H1 (cell line): ENCODE measurements around the gene PTCH2. TPM values are rescaled to one million over a fixed set of nuclear protein-coding genes. Genes with fewer than 3 reads are reported as not detected.

ENCODE experiments used
- CTCF ChIA-PET: fragments of 300-600 bp; sonication (Branson Sonifier 250); formaldehyde crosslinking; loops from one replicate; lab custom pipeline; 2021; ENCODE audit not compliant: partially characterized antibody; lab: Charles Lee
- POLR2A ChIA-PET: fragments of 300-600 bp; sonication (Branson Sonifier 250); formaldehyde crosslinking; loops from one replicate; lab custom pipeline; 2021; ENCODE audit warnings: inconsistent platforms; ENCODE audit not compliant: partially characterized antibody; lab: Charles Lee
- DNase-seq, 2 experiments: peaks; one replicate each; pipeline versions ENCODE4 v3.0.0 to v3.0.0-alpha.2; 2010 to 2022; ENCODE audit warnings: low spot score in 2 of 2, low read depth in 1 of 2, mixed read lengths in 1 of 2
- FAIRE-seq: peaks from 2 replicates; lab custom pipeline; 2011; peaks lifted over from hg19 to GRCh38; lab: Jason Lieb, UNC
- H2AFZ ChIP-seq: 2 replicates; pipeline ENCODE4 v1.8.1; 2012; ENCODE audit warnings: low read length, inconsistent platforms
- H2AK5ac ChIP-seq: 2 replicates; pipeline ENCODE4 v1.6.1; 2013; ENCODE audit warnings: low read depth, low read length
- H2BK120ac ChIP-seq: replicated peaks from 2 replicates; pipeline ENCODE3; 2013; ENCODE audit warnings: low read depth, low read length, inconsistent platforms
- H2BK12ac ChIP-seq: 2 replicates; pipeline ENCODE4 v1.6.1; 2013; ENCODE audit warnings: low read depth, low read length
- H2BK15ac ChIP-seq: 2 replicates; pipeline ENCODE4 v1.6.1; 2013; ENCODE audit warnings: low read length
- H2BK20ac ChIP-seq: 2 replicates; pipeline ENCODE4 v1.6.1; 2013; ENCODE audit warnings: low read length
- H2BK5ac ChIP-seq: 2 replicates; pipeline ENCODE4 v1.6.1; 2013; ENCODE audit warnings: low read depth, low read length
- H3K14ac ChIP-seq: 2 replicates; pipeline ENCODE4 v1.6.1; 2013; ENCODE audit warnings: inconsistent platforms; ENCODE audit not compliant: insufficient read length
- H3K18ac ChIP-seq: 2 replicates; pipeline ENCODE4 v1.6.1; 2013; ENCODE audit warnings: low read length; ENCODE audit errors: extremely low read depth
- H3K23ac ChIP-seq: 2 replicates; pipeline ENCODE4 v1.6.1; 2013; ENCODE audit warnings: inconsistent platforms; ENCODE audit not compliant: insufficient read length
- H3K23me2 ChIP-seq: 2 replicates; pipeline ENCODE4 v1.6.1; 2013; ENCODE audit warnings: low read depth, low read length
- H3K27ac ChIP-seq: 2 replicates; pipeline ENCODE4 v1.6.1; 2011; ENCODE audit warnings: low read depth, low read length, inconsistent platforms
- H3K27me3 ChIP-seq, 4 experiments: replicated peaks in 1 of 4; 1 replicate in 1 of 4; 2 replicates in 3 of 4; pipeline versions ENCODE4 v1.6.1 to v1.8.1; 2011 to 2013; ENCODE audit warnings: low read length in 3 of 4, mild to moderate bottlenecking in 3 of 4, inconsistent platforms in 2 of 4, mixed read lengths in 2 of 4, moderate library complexity in 1 of 4; ENCODE audit not compliant: control insufficient read depth in 3 of 4, insufficient read depth in 3 of 4; ENCODE audit errors: extremely low read depth in 1 of 4
- H3K36me3 ChIP-seq, 4 experiments: 2 replicates each; pipeline versions ENCODE4 v1.6.1 to v1.8.1; 2011 to 2013; ENCODE audit warnings: mild to moderate bottlenecking in 4 of 4, low read length in 3 of 4, moderate library complexity in 2 of 4, control low read depth in 1 of 4, inconsistent platforms in 1 of 4; ENCODE audit not compliant: insufficient read depth in 4 of 4, control insufficient read depth in 2 of 4
- H3K4ac ChIP-seq: replicated peaks from 2 replicates; pipeline ENCODE3; 2013; ENCODE audit warnings: low read length, low read depth, mixed read lengths, inconsistent platforms; ENCODE audit not compliant: insufficient read length
- H3K4me1 ChIP-seq, 4 experiments: replicated peaks in 1 of 4; 1 replicate in 1 of 4; 2 replicates in 3 of 4; pipeline versions ENCODE4 v1.6.1 to v1.8.1; 2011 to 2013; ENCODE audit warnings: low read length in 3 of 4, inconsistent platforms in 2 of 4, mixed read lengths in 1 of 4; ENCODE audit not compliant: insufficient read depth in 4 of 4, control insufficient read depth in 3 of 4
- H3K4me2 ChIP-seq, 2 experiments: 2 replicates each; pipeline versions ENCODE4 v1.6.1 to v1.8.1; 2011 to 2013; ENCODE audit warnings: low read depth in 2 of 2, low read length in 2 of 2, control low read depth in 1 of 2, inconsistent platforms in 1 of 2, mild to moderate bottlenecking in 1 of 2; ENCODE audit not compliant: insufficient read depth in 1 of 2
- H3K4me3 ChIP-seq, 4 experiments: fragments of 200-600, 300-600 bp in 1 of 4; sonication (generic), shearing (Covaris generic), sonication (Bioruptor Twin) in 1 of 4; 2 replicates each; pipeline versions ENCODE4 v1.5.1 to v1.8.1; 2011 to 2016; ENCODE audit warnings: low read length in 4 of 4, low read depth in 3 of 4, control low read depth in 2 of 4, inconsistent platforms in 2 of 4, mild to moderate bottlenecking in 2 of 4, mixed read lengths in 1 of 4, moderate library complexity in 1 of 4; ENCODE audit not compliant: insufficient read depth in 2 of 4; ENCODE audit errors: extremely low read depth in 1 of 4
- H3K56ac ChIP-seq: replicated peaks from 2 replicates; pipeline ENCODE3; 2013; ENCODE audit warnings: low read depth, mild to moderate bottlenecking, mixed read lengths, low read length, inconsistent platforms; ENCODE audit not compliant: insufficient read length
- H3K79me1 ChIP-seq: 2 replicates; pipeline ENCODE4 v1.6.1; 2013; ENCODE audit warnings: low read depth, low read length, control low read depth
- H3K79me2 ChIP-seq, 2 experiments: 2 replicates each; pipeline versions ENCODE4 v1.6.1 to v1.8.1; 2012 to 2013; ENCODE audit warnings: low read length in 2 of 2, mild to moderate bottlenecking in 2 of 2, inconsistent platforms in 1 of 2; ENCODE audit not compliant: insufficient read depth in 2 of 2, control insufficient read depth in 1 of 2
- H3K9ac ChIP-seq, 4 experiments: replicated peaks in 1 of 4; 1 replicate in 1 of 4; 2 replicates in 3 of 4; pipeline versions ENCODE4 v1.6.1 to v1.8.1; 2011 to 2013; ENCODE audit warnings: low read depth in 3 of 4, low read length in 3 of 4, control low read depth in 2 of 4, mild to moderate bottlenecking in 2 of 4, moderate library complexity in 2 of 4, inconsistent platforms in 1 of 4; ENCODE audit errors: extremely low read depth in 1 of 4
- H3K9me3 ChIP-seq, 2 experiments: 2 replicates each; pipeline versions ENCODE4 v1.6.1 to v1.8.1; 2012 to 2013; ENCODE audit warnings: mild to moderate bottlenecking in 2 of 2, moderate library complexity in 2 of 2, control low read depth in 1 of 2, inconsistent platforms in 1 of 2, low read depth in 1 of 2, low read length in 1 of 2, mixed read lengths in 1 of 2; ENCODE audit not compliant: insufficient read depth in 2 of 2
- H4K20me1 ChIP-seq, 2 experiments: replicated peaks in 1 of 2; 2 replicates each; pipeline versions ENCODE3 to v1.8.1; 2011 to 2013; ENCODE audit warnings: inconsistent platforms in 2 of 2, low read length in 2 of 2, mild to moderate bottlenecking in 1 of 2; ENCODE audit not compliant: insufficient read depth in 2 of 2, control insufficient read depth in 1 of 2
- H4K5ac ChIP-seq: 2 replicates; pipeline ENCODE4 v1.6.1; 2013; ENCODE audit warnings: low read length, low read depth, mixed read lengths, inconsistent platforms; ENCODE audit not compliant: insufficient read length
- H4K8ac ChIP-seq: 2 replicates; pipeline ENCODE4 v1.8.0; 2013; ENCODE audit warnings: mild to moderate bottlenecking, moderate library complexity, low read length, inconsistent platforms; ENCODE audit not compliant: insufficient read depth; ENCODE audit errors: extremely low read depth
- H4K91ac ChIP-seq: replicated peaks from 2 replicates; pipeline ENCODE3; 2013; ENCODE audit warnings: low read length, mixed read lengths, inconsistent platforms; ENCODE audit not compliant: insufficient read length
- ASH2L ChIP-seq: fragments of 200-600, 300-600 bp; sonication (generic); IDR thresholded peaks from one replicate; pipeline ENCODE4 v1.7.1; 2017; ENCODE audit warnings: low read length
- BCL11A ChIP-seq, 2 experiments: IDR thresholded peaks; one replicate each; pipeline ENCODE4 v1.6.1; 2011; ENCODE audit warnings: low read depth in 2 of 2, low read length in 2 of 2, mild to moderate bottlenecking in 2 of 2
- CHD1 ChIP-seq: IDR thresholded peaks from 2 replicates; pipeline ENCODE4 v1.6.1; 2012; ENCODE audit warnings: low read depth, low read length, improper control_type of control experiment
- EP300 ChIP-seq, 2 experiments: IDR thresholded peaks; 1 replicate in 1 of 2; 2 replicates in 1 of 2; pipeline ENCODE4 v1.6.1; 2011 to 2012; ENCODE audit warnings: low read depth in 2 of 2, low read length in 2 of 2, mild to moderate bottlenecking in 2 of 2, borderline replicate concordance in 1 of 2, inconsistent platforms in 1 of 2, moderate library complexity in 1 of 2
- NANOG ChIP-seq: IDR thresholded peaks from 2 replicates; pipeline ENCODE4 v1.6.1; 2011; ENCODE audit warnings: low read length, low read depth, mild to moderate bottlenecking, inconsistent platforms; ENCODE audit not compliant: insufficient read depth, poor library complexity, severe bottlenecking
- RAD21 ChIP-seq, 2 experiments: IDR thresholded peaks in 1 of 2; conservative IDR thresholded peaks in 1 of 2; 2 replicates each; pipeline ENCODE4 v1.6.1; 2011; ENCODE audit warnings: low read depth in 2 of 2, low read length in 2 of 2, improper control_type of control experiment in 1 of 2, inconsistent platforms in 1 of 2, mild to moderate bottlenecking in 1 of 2, moderate library complexity in 1 of 2
- TCF12 ChIP-seq: IDR thresholded peaks from 2 replicates; pipeline ENCODE4 v1.6.1; 2011; ENCODE audit warnings: low read depth, mild to moderate bottlenecking, low read length
- WGBS, 2 experiments: shearing (Covaris generic) in 1 of 2; methylation state at CpG; one replicate each; pipeline versions ENCODE4 v1.1.6 to v1.1.7; 2013 to 2015; ENCODE audit warnings: low lambda C conversion rate in 2 of 2, mixed read lengths in 2 of 2, inconsistent platforms in 1 of 2, low coverage in 1 of 2, missing lambda C conversion rate in 1 of 2; ENCODE audit not compliant: insufficient replicate concordance in 2 of 2, insufficient coverage in 1 of 2, insufficient read length in 1 of 2; ENCODE audit errors: extremely low coverage in 1 of 2, missing lambda C conversion rate in 1 of 2; 5-methylcytosine and 5-hydroxymethylcytosine counted together
- polyA plus RNA-seq, 7 experiments: library from polyadenylated mRNA; depleted of rRNA in 3 of 7; stranded (reverse) in 5 of 7; unstranded in 2 of 7; fragments of >200 nt in 5 of 7; fragments of 200-250 nt in 2 of 7; gene quantifications; 1 replicate in 5 of 7; 2 replicates in 1 of 7; 4 replicates in 1 of 7; pipeline versions ENCODE4 v1.2.1 to v1.2.3, GENCODE V29; 2011 to 2013; ENCODE audit warnings: missing spikeins in 2 of 7, mixed read lengths in 2 of 7
- total RNA-seq: library from RNA; stranded (reverse); fragmentation: NEBNext Ultra II Directional; extraction: Animal tissue kit (Norgen Biotek cat#: 25700); gene quantifications from 2 replicates; pipeline ENCODE4 v1.2.1, GENCODE V29; 2021

The PTCH2 gene
- total and polyA plus RNA-seq, 2 of the 8 experiments (the other 6 are each of a cell fraction or from before 2014, with no cell fraction given), result 0.35 to 1.2 TPM

GRCh38 chr1:44808938-44809917 lies 33.8 kb downstream of the PTCH2 start:
- WGBS, 2 experiments, result 95% methylated on average over 6 of the region's 6 CpGs; no CpG with 5 or more reads in 1 of the 2 experiments
- H3K36me3 ChIP-seq, result peaks cover 0 to 9% (median under 1%) of the 10 kb centered on the region in 4 experiments; a peak in 4 of 8 replicates
- H3K27ac ChIP-seq, result peak overlapping the region; percentile 58; the same call in 1 of the 2 replicates

More at GRCh38 chr1:44808938-44809917, 33.8 kb downstream of the PTCH2 start:
- peaks cover 10 to 44% (median 34%) of the 10 kb centered on the region in 4 experiments for H3K4me1 ChIP-seq
- peak overlapping the region; percentile 94 for H4K91ac ChIP-seq
- no peak overlapping the region for H3K4me3 ChIP-seq
- peak overlapping the region; percentile 96; the same call in 1 of the 2 replicates for H2AK5ac ChIP-seq
- no peak overlapping the region for H2BK120ac ChIP-seq
- peak overlapping the region; percentile 56 to 58; a peak in 3 of 4 replicates for H3K4me2 ChIP-seq
- peak overlapping the region; percentile 92 for H2BK20ac ChIP-seq
- H3K9me3 ChIP-seq, result no peaks in the 10 kb centered on the region
- peak overlapping the region; percentile 90; the same call in 1 of the 2 replicates for H2BK15ac ChIP-seq
- H4K8ac ChIP-seq, result no peak overlapping the region
- peaks cover 0 to 8% (median 1%) of the 10 kb centered on the region in 4 experiments; a peak in 4 of 7 replicates for H3K27me3 ChIP-seq
- H4K20me1 ChIP-seq, result no peaks in the 10 kb centered on the region
- TF ChIP-seq RAD21 (IDR thresholded peaks at IDR 0.05 in 1 of 2, conservative IDR thresholded peaks at IDR 0.05 in 1 of 2; ENCODE audit: low read depth in 2 of 2, low read length in 2 of 2) (no peak), NANOG (no peak), TCF12 (no peak), BCL11A (IDR thresholded peaks at IDR 0.05; ENCODE audit: low read depth in 2 of 2, low read length in 2 of 2) (no peak), CHD1 (no peak), EP300 (IDR thresholded peaks at IDR 0.05; ENCODE audit: borderline replicate concordance in 1 of 2, low read depth in 2 of 2, low read length in 2 of 2) (no peak), ASH2L (no peak)
- FAIRE-seq (no peak), DNase-seq (no peak)
- H3K4ac ChIP-seq, result no peak overlapping the region
- no peak overlapping the region for H4K5ac ChIP-seq
- POLR2A ChIA-PET, result interaction anchor here (0.8 to 19.2 kb wide), 17 partner anchors 9 to 712 kb away, joined by 3 to 547 read pairs (median 8); partner anchors contain the start of genes BEST4, PLK3, PTCH2 and RPS8
- 0 out of 7 replicates have a peak overlapping the region, but pooled peaks of 1 of the 4 experiments have one; percentile 6 for H3K9ac ChIP-seq
- no peaks in the 10 kb centered on the region for H3K79me1 ChIP-seq
- H3K56ac ChIP-seq, result no peak overlapping the region
- H3K23ac ChIP-seq, result no peak overlapping the region
- H3K23me2 ChIP-seq, result peaks cover 6% of the 10 kb centered on the region; the same call in 1 of the 2 replicates
- H3K14ac ChIP-seq, result no peak overlapping the region
- no peak overlapping the region for H2AFZ ChIP-seq
- CTCF ChIA-PET, result interaction anchor here (0.7 to 5.4 kb wide), 16 partner anchors 10 to 101 kb away, joined by 3 to 37 read pairs (median 6); partner anchors contain the start of genes PLK3 and RNU5D-1
- peak overlapping the region; percentile 99 for H2BK12ac ChIP-seq
- peak overlapping the region; percentile 88 for H2BK5ac ChIP-seq
- no peaks in the 10 kb centered on the region for H3K79me2 ChIP-seq
- peak overlapping the region; percentile 88 for H3K18ac ChIP-seq
